Pancreas (tissue), 10 donors: Measurements from ENCODE around the gene MNT. TPM values are rescaled to one million over a fixed set of nuclear protein-coding genes. Genes with fewer than 3 reads are reported as not detected.

Experiments
- ATAC-seq, 4 donors: fragments of 200-7000 bp; cut with Tn5 transposase; one replicate each; pipeline versions ENCODE4 v1.8.0 to v1.9.1; 2020; ENCODE audit warnings: mild to moderate bottlenecking in 4 of 4, moderate library complexity in 4 of 4
- DNase-seq, 6 donors: peaks; one replicate each; pipeline ENCODE4 v3.0.0-alpha.2; 2020
- FAIRE-seq: peaks from 2 replicates; lab custom pipeline; 2012; peaks lifted over from hg19 to GRCh38; lab: Jason Lieb, UNC
- H3K27ac ChIP-seq, 4 donors: fragments of 200-600 bp; sonication (generic); 1 replicate in 3 of 4; 2 replicates in 1 of 4; pipeline versions ENCODE4 v1.5.0 to v1.8.0; 2020
- H3K27me3 ChIP-seq, 4 donors: fragments of 200-600 bp; one replicate each; pipeline ENCODE4 v1.8.0; 2021
- H3K36me3 ChIP-seq, 3 donors: fragments of 200-600 bp; sonication (generic) in 1 of 3; one replicate each; pipeline versions ENCODE4 v1.5.0 to v1.8.0; 2020 to 2021
- H3K4me1 ChIP-seq, 3 donors: fragments of 200-600 bp; one replicate each; pipeline ENCODE4 v1.8.0; 2021
- H3K4me3 ChIP-seq, 4 donors: fragments of 200-600 bp; sonication (generic) in 2 of 4; one replicate each; pipeline versions ENCODE4 v1.5.0 to v1.8.0; 2020 to 2021
- H3K9me3 ChIP-seq, 4 donors: fragments of 200-600 bp; one replicate each; pipeline ENCODE4 v1.8.0; 2021
- WGBS, 2 donors: extraction: QIAGEN DNeasy Blood & Tissue Kit; methylation state at CpG; one replicate each; pipeline ENCODE4 v1.1.7; 2013; 5-methylcytosine and 5-hydroxymethylcytosine counted together
- intact Hi-C, 3 donors: fragments of 100-400 bp; cut with DNase I; formaldehyde crosslinking; loops; one replicate each; pipeline versions ENCODE4 v1.11.1 to v1.14.2; 2022
- polyA plus RNA-seq, 2 donors: library from polyadenylated mRNA; stranded (reverse); fragments of 200-250 nt; gene quantifications; one replicate each; pipeline ENCODE4 v1.2.3, GENCODE V29; 2013
- total RNA-seq, 6 donors: library from RNA; stranded (reverse); fragmentation: NEBNext Ultra II Directional in 4 of 6; extraction: Animal tissue kit (Norgen Biotek cat#: 25700) in 4 of 6; gene quantifications; one replicate each; pipeline versions ENCODE4 v1.2.1 to v1.2.4, GENCODE V29; 2021 to 2023
- TF ChIP-seq, protein P1 (sequence below), 4 donors: fragments of 200-600 bp; sonication (generic) in 3 of 4; IDR thresholded peaks; one replicate each; pipeline versions ENCODE4 v1.5.0 to v1.8.0; 2021; ENCODE audit warnings: antibody characterized with exemption in 4 of 4
- donor health status: healthy with polysubstance abuse.
- donor health status: DM: no; HTN: no; CAD: no; lungs with moderate emphysema.
- donor health status: DM: no; HTN: no; CAD: no.
- donor health status: control.
- donor health status: control.
- donor health status: Bipolar disorder and iron deficiency.
- donor health status: DM: yes; HTN: yes; CAD: no.
- donor health status: DM: no; HTN: no; CAD: no.
- donor health status: DM: no; HTN: no; CAD: no.
- donor health status: DM: yes; HTN: yes; CAD: no.

Gene MNT
- total and polyA plus RNA-seq, 8 donors, result 8.7 to 15.8 (median 10.3) TPM

DNA sequence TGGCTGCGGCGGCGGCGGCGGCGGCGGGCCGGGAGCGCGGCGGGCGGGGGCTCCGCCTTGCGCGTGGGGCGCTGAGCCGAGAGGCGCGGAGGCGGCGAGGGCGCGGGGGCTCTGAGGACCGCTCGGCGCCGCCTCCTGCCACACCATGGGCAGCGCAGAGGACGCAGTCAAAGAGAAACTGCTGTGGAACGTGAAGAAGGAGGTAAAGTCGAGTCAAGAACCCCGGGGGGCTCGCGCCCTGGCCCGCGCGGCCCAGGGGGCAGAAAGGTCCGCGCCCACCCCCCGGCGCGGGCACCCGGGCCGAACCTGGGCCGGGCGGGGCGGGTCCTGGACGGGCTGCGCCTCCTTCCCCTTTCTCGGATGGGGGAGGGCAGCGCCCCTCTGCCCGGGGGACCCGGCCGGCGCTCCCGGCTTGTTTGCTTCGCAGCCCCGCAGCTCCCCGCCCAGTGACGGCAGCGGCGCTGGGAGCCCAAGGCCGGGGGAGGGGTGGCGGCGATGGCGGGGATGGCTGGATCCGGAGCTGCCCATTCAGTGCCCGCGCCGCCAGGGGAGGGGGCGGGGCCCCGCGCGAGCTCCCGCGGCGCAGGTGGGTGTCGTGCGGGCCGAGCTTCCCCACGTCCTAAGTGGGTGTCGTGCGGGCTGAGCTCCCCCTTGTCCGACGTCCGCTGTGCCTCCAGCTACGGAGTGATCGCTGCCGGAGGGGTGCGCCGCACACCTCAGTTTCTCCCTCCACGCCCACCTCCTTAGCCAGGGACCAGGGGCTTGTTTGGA lies 63.1 kb downstream of the MNT start:
- Histone ChIP-seq H3K27me3 (no peaks in the 10 kb centered on the region), H3K27ac (peak overlapping the region; percentile 64 to 86 (median 74)), H3K4me3 (peak overlapping the region; percentile 69 to 93 (median 88)), H3K4me1 (peaks cover 10 to 12% (median 11%) of the 10 kb centered on the region in 3 donors), H3K9me3 (no peaks in the 10 kb centered on the region), H3K36me3 (peaks cover 3 to 21% (median 21%) of the 10 kb centered on the region in 3 donors)
- WGBS, 2 donors, result 1 to 2% methylated on average over 55 to 92 of the region's 92 CpGs
- ATAC-seq, result peak; percentile 60 to 64 (median 61)
- TF ChIP-seq, protein P1, sequence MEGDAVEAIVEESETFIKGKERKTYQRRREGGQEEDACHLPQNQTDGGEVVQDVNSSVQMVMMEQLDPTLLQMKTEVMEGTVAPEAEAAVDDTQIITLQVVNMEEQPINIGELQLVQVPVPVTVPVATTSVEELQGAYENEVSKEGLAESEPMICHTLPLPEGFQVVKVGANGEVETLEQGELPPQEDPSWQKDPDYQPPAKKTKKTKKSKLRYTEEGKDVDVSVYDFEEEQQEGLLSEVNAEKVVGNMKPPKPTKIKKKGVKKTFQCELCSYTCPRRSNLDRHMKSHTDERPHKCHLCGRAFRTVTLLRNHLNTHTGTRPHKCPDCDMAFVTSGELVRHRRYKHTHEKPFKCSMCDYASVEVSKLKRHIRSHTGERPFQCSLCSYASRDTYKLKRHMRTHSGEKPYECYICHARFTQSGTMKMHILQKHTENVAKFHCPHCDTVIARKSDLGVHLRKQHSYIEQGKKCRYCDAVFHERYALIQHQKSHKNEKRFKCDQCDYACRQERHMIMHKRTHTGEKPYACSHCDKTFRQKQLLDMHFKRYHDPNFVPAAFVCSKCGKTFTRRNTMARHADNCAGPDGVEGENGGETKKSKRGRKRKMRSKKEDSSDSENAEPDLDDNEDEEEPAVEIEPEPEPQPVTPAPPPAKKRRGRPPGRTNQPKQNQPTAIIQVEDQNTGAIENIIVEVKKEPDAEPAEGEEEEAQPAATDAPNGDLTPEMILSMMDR (IDR thresholded peaks at IDR 0.05), result no peak
- intact Hi-C loops, result no loop called here
- peak; percentile 59 to 87 (median 73) for DNase-seq
- no peak for FAIRE-seq

DNA sequence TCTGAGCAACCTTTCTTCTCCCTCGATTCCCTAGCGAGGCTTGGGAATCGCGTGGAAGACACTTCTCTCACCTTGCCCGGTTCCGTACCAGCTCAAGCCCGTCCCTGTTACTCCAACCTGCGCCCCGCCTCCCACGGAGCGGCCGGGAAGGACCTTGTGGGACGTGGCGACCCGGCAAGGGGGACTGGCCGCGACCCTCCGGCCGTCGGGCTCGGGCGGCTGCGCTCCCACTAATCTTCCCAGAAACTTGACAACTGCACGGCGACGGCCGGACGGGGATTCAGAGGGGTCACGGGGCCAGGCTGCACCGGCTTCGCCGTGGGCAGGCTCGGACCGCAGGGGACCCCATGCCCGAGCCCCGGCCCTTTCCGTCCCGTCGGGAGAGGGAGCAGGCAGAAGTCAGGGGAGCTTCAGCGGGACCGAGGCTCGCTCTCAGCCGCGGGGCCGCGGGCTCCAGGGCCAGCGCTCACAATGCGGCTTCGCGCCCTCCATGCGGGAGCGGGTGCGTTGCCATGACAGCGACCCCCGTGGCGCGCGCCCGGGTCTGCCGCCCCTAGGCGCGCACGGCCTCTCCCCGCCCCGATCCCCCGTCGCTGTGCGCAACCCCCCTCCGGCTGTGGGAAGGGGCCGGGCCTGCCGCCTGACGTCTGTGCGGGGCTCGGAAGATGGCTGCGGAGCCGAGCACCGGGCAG lies 63.9 kb downstream of the MNT start, which contains the start of gene SGSM2:
TSS of gene SGSM2 (plus strand) at position 650 of the 692 bp plus-strand sequence. CDS start 188 bp downstream, outside the sequence.
- FAIRE-seq (no peak), DNase-seq (peak; percentile 41 to 87 (median 68)), ATAC-seq (peak; percentile 55 to 74 (median 59))
- intact Hi-C loops, result no loop called here
- peaks cover 10 to 12% (median 11%) of the 10 kb centered on the region in 3 donors for H3K4me1 ChIP-seq
- H3K36me3 ChIP-seq, result peaks cover 4 to 24% (median 21%) of the 10 kb centered on the region in 3 donors
- no peaks in the 10 kb centered on the region for H3K27me3 ChIP-seq
- H3K27ac ChIP-seq, result peak within 1 kb of the TSS; percentile 68 to 86 (median 77)
- TF ChIP-seq, protein P1 (IDR thresholded peaks at IDR 0.05), result no peak
- 1% methylated on average over 57 to 77 of the region's 77 CpGs for WGBS, 2 donors
- H3K4me3 ChIP-seq, result peak within 1 kb of the TSS; percentile 69 to 93 (median 88)
- H3K9me3 ChIP-seq, result no peaks in the 10 kb centered on the region

DNA sequence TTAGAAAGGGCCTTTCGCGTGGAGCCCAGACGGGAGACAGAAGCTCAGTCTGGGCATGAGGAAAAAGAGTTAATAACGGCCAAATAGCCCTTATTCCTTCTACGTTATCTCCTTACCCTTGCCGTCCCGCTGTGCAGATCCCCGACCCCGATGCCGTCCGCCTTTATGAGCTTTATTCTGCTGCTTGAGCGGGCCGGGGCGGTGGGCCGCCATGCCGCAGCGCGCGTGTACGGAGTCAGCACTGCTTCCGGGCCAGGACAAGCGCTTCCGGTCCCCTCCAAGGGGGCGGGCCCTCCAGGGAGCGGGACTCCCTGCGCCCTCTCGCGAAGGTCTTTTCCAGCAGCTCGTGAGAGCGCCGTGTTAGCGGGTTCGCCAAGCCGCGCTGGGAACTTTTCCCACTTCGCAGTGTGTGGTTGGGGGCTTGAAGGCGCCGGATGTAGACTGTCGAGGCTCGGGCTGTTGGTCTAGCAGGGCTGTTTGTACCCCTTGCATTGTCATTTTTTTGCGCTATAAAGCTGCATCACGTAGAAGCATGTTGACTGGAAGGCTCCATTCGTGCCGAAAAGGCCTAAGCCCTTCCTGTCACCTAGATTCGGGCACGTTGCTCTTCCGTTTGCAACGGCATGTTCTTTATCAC lies 64.5 kb downstream of the MNT start, which contains the start of gene TSR1:
TSS of gene TSR1 (minus strand) at position 243 of the 637 bp plus-strand sequence. CDS start at position 213, 30 bp downstream.
- peaks cover 4 to 31% (median 24%) of the 10 kb centered on the region in 3 donors for H3K36me3 ChIP-seq
- TF ChIP-seq, protein P1 (IDR thresholded peaks at IDR 0.05), result no peak
- no peaks in the 10 kb centered on the region for H3K27me3 ChIP-seq
- FAIRE-seq (peak; percentile 5), ATAC-seq (peak; percentile 92 to 97 (median 94)), DNase-seq (peak; percentile 87 to 96 (median 90))
- H3K9me3 ChIP-seq, result no peaks in the 10 kb centered on the region
- WGBS, 2 donors, result 0 to 1% methylated on average over 47 to 48 of the region's 48 CpGs
- intact Hi-C loops, result no loop called here
- H3K27ac ChIP-seq, result peak within 1 kb of the TSS; percentile 68 to 86 (median 77)
- peaks cover 10 to 12% (median 11%) of the 10 kb centered on the region in 3 donors for H3K4me1 ChIP-seq
- peak within 1 kb of the TSS; percentile 69 to 93 (median 88) for H3K4me3 ChIP-seq

DNA sequence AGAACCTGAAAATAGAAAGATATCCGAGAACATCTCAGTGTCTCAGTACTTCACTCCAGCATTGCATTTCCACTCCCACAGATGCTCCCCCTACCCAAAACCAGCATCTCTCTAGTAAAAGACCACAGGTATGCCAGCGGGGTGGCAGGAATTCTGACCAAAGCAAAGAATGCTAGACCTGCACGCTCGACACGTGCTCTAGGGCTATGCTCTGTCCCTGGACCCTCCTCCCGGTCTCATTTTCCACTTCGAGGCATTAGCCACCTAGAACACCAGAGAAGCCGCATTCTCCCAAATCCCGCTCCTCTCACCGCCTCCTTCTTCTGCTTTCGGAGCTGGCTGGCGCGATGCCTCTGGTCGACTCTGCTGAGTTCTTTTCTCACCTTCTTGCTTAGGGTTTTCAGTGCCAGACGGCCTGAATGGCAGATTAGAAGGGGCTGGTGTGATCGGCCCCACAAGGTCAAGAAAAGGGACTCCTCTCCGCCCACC lies 65.1 kb downstream of the MNT start:
- ATAC-seq, result no peak
- TF ChIP-seq, protein P1 (IDR thresholded peaks at IDR 0.05), result no peak
- 1 to 3% methylated on average over 17 of the region's 17 CpGs for WGBS, 2 donors

More for the DNA sequence above, 65.1 kb downstream of the MNT start:
- Histone ChIP-seq H3K9me3 (no peaks in the 10 kb centered on the region), H3K36me3 (peaks cover 4 to 37% (median 24%) of the 10 kb centered on the region in 3 donors), H3K27me3 (no peaks in the 10 kb centered on the region), H3K4me3 (peak overlapping the region; percentile 69 to 93 (median 88)), H3K4me1 (peaks cover 10 to 12% (median 11%) of the 10 kb centered on the region in 3 donors), H3K27ac (peak overlapping the region in 2 of 4 donors; percentile 73 to 86)
- peak in 3 of 6 donors; percentile 9 to 48 (median 37) for DNase-seq
- intact Hi-C loops, result no loop called here
- no peak for FAIRE-seq

Other genes with a start within 250 kb of the MNT start
- gene SMG6, start 97.3 kb downstream of the MNT start, total RNA-seq, result 10 to 100 TPM in 4 of 6 donors, 1 to 10 TPM in 2; 8.4 to 17.0 (median 10.8) TPM
- 10 to 100 TPM; 16.3 to 19.8 TPM for gene SMG6, start 97.3 kb downstream of the MNT start, polyA plus RNA-seq
- 1 to 10 TPM; 5.1 to 9.9 (median 5.3) TPM for gene SRR, start 97.1 kb downstream of the MNT start, total RNA-seq
- gene SRR, start 97.1 kb downstream of the MNT start, polyA plus RNA-seq, result 1 to 10 TPM; 2.0 to 3.8 TPM
- gene TSR1, start 64.6 kb downstream of the MNT start, total RNA-seq, result 10 to 100 TPM in 4 of 6 donors, 1 to 10 TPM in 2; 8.3 to 17.3 (median 13.6) TPM
- gene TSR1, start 64.6 kb downstream of the MNT start, polyA plus RNA-seq, result 10 to 100 TPM; 10.7 to 10.8 TPM
- 10 to 100 TPM; 17.6 to 34.6 (median 24.5) TPM for gene SGSM2, start 63.6 kb downstream of the MNT start, total RNA-seq
- gene SGSM2, start 63.6 kb downstream of the MNT start, polyA plus RNA-seq, result 100 to 1,000 TPM; 152 to 153 TPM
- 10 to 100 TPM in 5 of 6 donors, 1 to 10 TPM in 1; 9.2 to 16.5 (median 13.1) TPM for gene METTL16, start 110.8 kb upstream of the MNT start, total RNA-seq
- 10 to 100 TPM; 15.5 to 19.6 TPM for gene METTL16, start 110.8 kb upstream of the MNT start, polyA plus RNA-seq
- 10 to 100 TPM; 33.6 to 66.1 (median 37.4) TPM for gene PAFAH1B1, start 192.6 kb upstream of the MNT start, total RNA-seq
- 10 to 100 TPM; 17.3 to 31.9 TPM for gene PAFAH1B1, start 192.6 kb upstream of the MNT start, polyA plus RNA-seq